GM15510 (cell line): Measurements from ENCODE around the gene ITPR1.

Source experiments
- POLR2A ChIP-seq: IDR thresholded peaks from 3 replicates; pipeline ENCODE4 v1.6.1; 2011; ENCODE audit warnings: borderline replicate concordance; ENCODE audit not compliant: insufficient read length; ENCODE audit errors: extremely low read depth

ITPR1 gene

DNA sequence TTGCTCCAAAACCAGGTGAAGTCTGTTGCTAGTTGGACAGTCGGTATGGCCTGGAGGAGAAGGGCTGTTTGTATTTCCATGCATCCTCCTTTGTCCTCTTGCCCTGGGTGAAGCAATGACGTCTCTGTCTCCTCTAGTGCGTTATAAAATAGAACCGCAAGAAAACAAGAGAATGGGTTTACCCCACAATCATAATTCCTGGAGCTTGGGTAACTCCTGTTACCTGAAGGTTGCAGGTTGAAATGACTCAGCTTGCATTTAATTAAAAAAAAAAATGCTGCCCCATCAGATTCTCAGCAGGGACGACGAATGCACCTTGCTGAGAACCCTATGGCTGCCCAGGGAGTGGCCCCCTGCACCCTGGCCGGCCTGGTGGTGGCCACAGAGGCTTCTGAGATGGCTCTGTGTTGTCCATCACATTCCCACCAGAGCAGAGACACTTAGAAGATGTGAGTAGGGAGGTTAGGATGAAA, 257.9 kb downstream of the ITPR1 start:
- no peak for TF ChIP-seq POLR2A

- no peak for TF ChIP-seq POLR2A
Observed at GRCh38 chr3:4751502-4752101, 258.5 kb downstream of the ITPR1 start.

GRCh38 chr3:4752201-4753072, 259.3 kb downstream of the ITPR1 start:
- no peak for TF ChIP-seq POLR2A

- no peak for TF ChIP-seq POLR2A
Observed at GRCh38 chr3:4753073-4753691, 260.0 kb downstream of the ITPR1 start.

DNA sequence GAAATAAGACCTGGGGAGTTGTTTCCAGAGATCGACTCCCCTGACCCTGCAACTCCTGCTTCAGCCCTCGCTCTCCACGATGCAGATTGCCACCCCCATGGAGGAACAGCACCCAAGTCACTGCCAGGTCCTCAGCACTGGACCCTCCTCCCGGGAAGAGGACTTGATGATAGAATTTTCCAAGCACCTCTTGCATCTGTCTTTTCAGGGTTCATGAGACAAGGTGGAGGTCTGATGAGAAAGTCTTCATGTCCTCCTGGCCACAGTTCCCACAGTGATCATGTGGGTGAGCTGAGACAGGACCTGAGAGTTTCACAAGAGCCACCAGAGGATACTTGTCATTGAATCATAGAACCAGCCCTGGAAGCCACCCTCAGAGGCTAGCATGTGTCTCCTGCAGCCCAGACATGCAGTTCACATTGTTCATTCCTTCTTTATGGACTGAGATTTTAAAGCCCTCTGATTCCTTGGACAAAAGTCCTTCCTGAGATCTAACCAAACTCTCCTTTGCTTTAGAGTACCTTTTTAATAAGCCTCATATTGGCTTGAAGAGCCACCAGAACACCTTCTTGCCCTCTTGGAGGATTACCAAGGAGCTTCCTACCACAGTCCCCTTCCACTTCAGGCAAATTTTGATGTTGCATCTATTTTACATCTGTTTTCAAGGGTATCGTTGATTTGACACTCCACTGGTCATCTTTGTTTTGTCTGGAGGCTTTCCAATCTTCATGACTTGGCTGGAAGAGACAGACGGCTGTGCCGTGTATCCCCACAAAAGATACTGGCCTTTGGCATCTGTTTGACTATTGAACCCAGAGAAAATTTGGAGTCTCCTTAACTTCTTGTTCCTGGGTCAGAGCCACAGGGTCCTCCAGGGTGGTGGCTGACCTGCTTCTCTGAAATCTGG, 261.3 kb downstream of the ITPR1 start:
- no peak for TF ChIP-seq POLR2A

DNA sequence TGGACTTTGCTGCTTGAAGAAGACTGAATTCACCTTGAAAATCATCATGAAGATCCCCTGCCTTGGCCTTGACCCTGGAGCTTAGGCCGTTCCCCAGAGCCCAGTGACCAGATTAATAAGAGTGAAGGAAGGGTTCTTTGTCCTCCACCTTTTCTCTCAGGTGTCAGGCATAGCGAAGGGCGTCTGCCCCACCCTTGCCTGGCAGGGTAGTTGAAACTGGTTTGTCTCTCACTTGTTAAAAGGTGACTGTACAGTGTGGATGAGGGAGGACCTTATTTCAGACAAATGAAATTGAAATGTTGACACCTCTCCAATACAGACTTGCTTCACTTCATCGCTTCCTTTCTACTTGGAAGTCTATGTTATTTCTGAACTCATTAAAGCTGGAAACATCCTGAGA, 262.4 kb downstream of the ITPR1 start:
- no peak for TF ChIP-seq POLR2A

- no peak for TF ChIP-seq POLR2A
Observed at GRCh38 chr3:4756057-4756775, 263.1 kb downstream of the ITPR1 start.

DNA sequence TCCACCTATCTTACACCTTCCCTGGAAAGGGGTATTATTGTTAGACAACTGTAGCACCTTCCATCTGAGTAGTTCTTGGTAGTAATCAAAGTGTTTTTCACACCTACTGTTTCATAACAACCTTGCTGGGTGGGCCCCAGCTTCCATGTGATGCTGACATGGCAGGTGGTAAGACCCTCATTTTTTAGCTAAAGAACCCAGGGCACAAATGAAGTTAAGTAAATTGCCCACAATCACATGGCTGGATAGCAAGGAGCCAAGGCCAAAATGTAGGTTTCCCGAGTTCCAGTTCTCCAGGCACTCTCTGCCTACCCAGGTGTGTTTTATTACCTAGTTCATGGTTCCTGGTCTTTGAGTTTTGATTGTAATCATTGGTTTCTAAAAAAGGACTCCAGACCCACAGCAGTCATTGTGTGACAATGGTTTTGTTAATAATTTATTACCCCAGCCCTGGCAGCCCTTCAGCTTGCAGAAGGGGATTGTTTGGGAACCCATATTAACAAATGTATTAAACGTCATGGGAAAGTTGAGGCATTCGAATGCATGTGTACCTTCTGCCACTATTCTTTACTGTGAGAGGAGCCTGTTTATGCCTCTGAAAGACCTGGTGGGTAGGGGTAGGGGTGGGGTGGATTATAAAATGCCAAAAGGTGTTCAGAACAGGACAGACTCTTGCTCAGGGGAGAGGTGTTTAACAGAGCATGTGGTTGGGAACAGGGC, 263.9 kb downstream of the ITPR1 start:
- no peak for TF ChIP-seq POLR2A

GRCh38 chr3:4757575-4758248, 264.6 kb downstream of the ITPR1 start:
- no peak for TF ChIP-seq POLR2A

DNA sequence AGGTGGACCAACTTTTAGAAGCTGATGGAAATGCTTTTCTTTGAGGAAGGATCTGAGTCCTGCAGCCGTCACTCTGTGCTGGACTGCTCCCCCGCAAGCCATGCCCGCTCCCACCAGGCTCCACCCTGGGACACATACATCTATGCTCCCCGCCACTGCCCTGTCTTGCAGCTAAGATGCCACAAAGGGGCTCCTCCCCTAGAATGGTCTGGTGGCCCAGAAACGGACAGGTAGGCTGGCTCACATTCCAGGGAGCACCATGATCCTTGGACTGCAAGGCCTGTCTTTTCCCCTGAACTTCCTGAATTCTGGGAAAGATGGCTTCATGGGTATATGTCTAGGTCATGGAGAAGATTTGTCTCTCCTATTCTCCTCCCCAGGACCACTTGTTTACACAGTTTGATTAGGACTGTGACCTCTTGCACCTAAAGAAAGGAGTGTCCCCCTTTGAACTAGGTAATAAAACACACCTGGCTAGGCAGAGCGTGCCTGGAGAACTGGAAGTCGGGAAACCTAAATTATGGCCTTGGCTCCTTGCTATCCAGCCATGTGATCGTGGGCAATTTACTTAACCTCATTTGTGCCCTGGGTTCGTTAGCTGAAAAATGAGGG, 265.2 kb downstream of the ITPR1 start:
- no peak for TF ChIP-seq POLR2A

DNA sequence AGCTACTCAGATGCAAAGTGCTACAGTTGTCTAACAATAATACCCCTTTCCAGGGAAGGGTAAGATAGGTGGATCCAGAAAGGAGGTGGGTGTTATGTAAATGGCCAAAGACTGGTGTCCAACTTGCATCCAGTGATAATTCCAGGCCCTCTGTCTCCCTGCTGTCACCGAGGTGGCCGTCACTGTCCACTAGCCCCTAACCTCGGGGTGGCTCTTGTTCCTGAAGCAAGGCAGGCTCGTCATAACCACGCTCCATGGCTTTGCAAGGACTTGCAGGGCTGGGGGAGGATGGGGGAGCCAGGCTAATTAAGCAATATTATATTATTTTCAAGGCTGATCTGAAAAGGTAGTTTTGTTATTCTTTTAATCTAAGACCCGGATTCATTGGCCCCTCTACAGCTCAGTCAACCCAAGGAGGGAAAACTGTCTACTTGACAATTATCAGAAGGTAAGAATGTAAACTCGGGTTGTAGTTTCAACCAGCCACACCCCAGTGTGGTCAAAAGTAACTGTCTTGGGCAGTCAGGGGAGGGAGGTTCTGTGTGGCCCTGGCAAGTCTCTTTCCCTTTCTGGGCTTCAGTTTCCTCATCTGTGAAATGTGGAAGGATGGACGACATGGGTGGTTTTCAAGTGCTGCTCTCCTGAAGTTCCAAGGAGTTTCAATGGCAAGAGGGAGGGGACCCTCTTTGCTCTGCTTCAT, 266.0 kb downstream of the ITPR1 start:
- TF ChIP-seq POLR2A = no peak
